Immature natural killer cell (primary cell): Measurements from ENCODE around the gene CYP3A5. TPM values are rescaled to one million over a fixed set of nuclear protein-coding genes. Genes with fewer than 3 reads are reported as not detected.
"Not testable (repeated sequence)": the region's sequence is repeated elsewhere in the genome, so short reads cannot be mapped to it uniquely, and the experiment has no call there.

ENCODE experiments used
- DNase-seq, 3 donors: peaks; one replicate each; pipeline ENCODE4 v3.0.0; 2022; ENCODE audit warnings: mixed read lengths in 1 of 3
- H3K27ac Mint-ChIP-seq, 6 donors: one replicate each; pipeline ENCODE4 v1.8.0; 2020; ENCODE audit warnings: mixed read lengths in 6 of 6, mild to moderate bottlenecking in 5 of 6, inconsistent platforms in 4 of 6, moderate library complexity in 3 of 6
- H3K27me3 Mint-ChIP-seq, 3 donors: one replicate each; pipeline ENCODE4 v1.8.0; 2020 to 2021; ENCODE audit warnings: low read depth in 3 of 3, mild to moderate bottlenecking in 3 of 3, mixed read lengths in 3 of 3, moderate library complexity in 3 of 3, inconsistent platforms in 1 of 3
- H3K36me3 Mint-ChIP-seq, 3 donors: one replicate each; pipeline ENCODE4 v1.8.0; 2020; ENCODE audit warnings: mixed read lengths in 3 of 3, inconsistent platforms in 2 of 3, mild to moderate bottlenecking in 2 of 3
- H3K4me1 Mint-ChIP-seq, 2 donors: one replicate each; pipeline ENCODE4 v1.8.0; 2020; ENCODE audit warnings: inconsistent platforms in 2 of 2, mild to moderate bottlenecking in 2 of 2, mixed read lengths in 2 of 2, moderate library complexity in 1 of 2
- H3K4me3 Mint-ChIP-seq, 5 donors: one replicate each; pipeline ENCODE4 v1.8.0; 2020; ENCODE audit warnings: mild to moderate bottlenecking in 5 of 5, mixed read lengths in 5 of 5, inconsistent platforms in 3 of 5, moderate library complexity in 3 of 5
- H3K9me3 Mint-ChIP-seq, 6 donors: one replicate each; pipeline ENCODE4 v1.8.0; 2020; ENCODE audit warnings: mild to moderate bottlenecking in 6 of 6, mixed read lengths in 6 of 6, inconsistent platforms in 4 of 6, moderate library complexity in 3 of 6
- polyA plus RNA-seq, 3 donors: library from polyadenylated mRNA; unstranded; fragments of 300-500 nt; fragmentation: Illumina TruSeq; gene quantifications; one replicate each; pipeline ENCODE4 v1.2.3, GENCODE V29; 2021

CYP3A5 gene
- polyA plus RNA-seq = under 1 TPM in 1 of 3 donors, not detected in 2; 0.35 TPM

DNA sequence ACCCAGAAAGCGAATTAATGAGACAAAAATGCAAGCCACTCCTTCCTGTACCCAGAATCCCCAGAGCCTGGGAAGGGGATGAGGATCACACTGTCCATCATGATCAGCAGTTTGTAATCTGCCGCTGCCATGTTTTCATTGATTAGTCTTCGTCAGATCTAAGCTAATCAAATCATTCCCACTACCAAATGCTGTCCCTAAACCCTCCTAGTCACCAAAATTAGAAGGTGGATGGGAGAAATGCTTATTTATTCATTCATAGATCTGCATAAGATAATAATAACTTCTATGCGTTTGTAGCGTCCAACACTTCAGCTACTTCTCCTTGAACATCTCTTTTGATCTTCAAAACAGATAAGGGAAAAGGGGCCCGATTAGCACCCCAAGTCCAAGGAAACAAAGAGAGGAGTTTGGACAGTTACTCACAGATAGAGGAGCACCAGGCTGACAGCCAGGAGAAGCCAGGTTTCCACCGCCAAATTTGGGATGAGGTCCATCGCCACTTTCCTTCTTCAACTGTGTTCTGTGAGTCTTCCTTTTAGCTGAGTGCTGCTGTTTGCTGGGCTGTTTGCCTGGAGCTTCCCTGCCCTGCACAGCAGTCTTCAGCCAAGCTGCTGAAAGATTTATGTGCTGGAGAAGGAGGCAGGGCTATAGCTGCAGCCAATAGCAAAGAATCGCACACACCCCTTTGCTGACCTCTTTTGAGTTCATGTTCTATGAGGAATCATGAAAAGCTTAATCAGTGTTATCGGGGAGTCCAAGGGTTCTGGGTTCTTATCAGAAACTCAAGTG, at the start of gene CYP3A5:
Gene CYP3A5 (minus strand): TSS at position 597 of the 792 bp plus-strand sequence. CDS start 100 bp downstream, at position 497.
- H3K4me1 Mint-ChIP-seq = peaks cover 0 to 3% of the 10 kb centered on the region in 2 donors
- H3K4me3 Mint-ChIP-seq = no peak within 1 kb of the TSS
- H3K36me3 Mint-ChIP-seq = peaks cover 0 to 7% (median 4%) of the 10 kb centered on the region in 3 donors
- no peaks in the 10 kb centered on the region for H3K27me3 Mint-ChIP-seq
- no peaks in the 10 kb centered on the region for H3K9me3 Mint-ChIP-seq
- no peak for DNase-seq
- no peak within 1 kb of the TSS for H3K27ac Mint-ChIP-seq

- peaks cover 0 to 4% (median 0%) of the 10 kb centered on the region in 3 donors for H3K36me3 Mint-ChIP-seq
- H3K4me3 Mint-ChIP-seq = no peak overlapping the region
- no peak for DNase-seq
- H3K27me3 Mint-ChIP-seq = no peaks in the 10 kb centered on the region
- no peak overlapping the region for H3K27ac Mint-ChIP-seq
- no peaks in the 10 kb centered on the region for H3K9me3 Mint-ChIP-seq
- H3K4me1 Mint-ChIP-seq = no peaks in the 10 kb centered on the region
These were observed 48.8 kb upstream of the CYP3A5 start for GRCh38 chr7:99728615-99729014.

GRCh38 chr7:99723201-99723600, 43.4 kb upstream of the CYP3A5 start:
- not testable (repeated sequence) for H3K27ac Mint-ChIP-seq, H3K27me3 Mint-ChIP-seq, H3K4me3 Mint-ChIP-seq, H3K9me3 Mint-ChIP-seq, H3K4me1 Mint-ChIP-seq, DNase-seq, H3K36me3 Mint-ChIP-seq

GRCh38 chr7:99720800-99721595, 41.2 kb upstream of the CYP3A5 start:
- peaks cover 0 to 5% (median 4%) of the 10 kb centered on the region in 3 donors for H3K27me3 Mint-ChIP-seq
- no peak for DNase-seq
- H3K36me3 Mint-ChIP-seq = peaks cover 0 to 9% (median 0%) of the 10 kb centered on the region in 3 donors
- no peaks in the 10 kb centered on the region for H3K4me1 Mint-ChIP-seq
- no peak overlapping the region for H3K27ac Mint-ChIP-seq
- H3K4me3 Mint-ChIP-seq = no peak overlapping the region
- H3K9me3 Mint-ChIP-seq = no peaks in the 10 kb centered on the region

DNA sequence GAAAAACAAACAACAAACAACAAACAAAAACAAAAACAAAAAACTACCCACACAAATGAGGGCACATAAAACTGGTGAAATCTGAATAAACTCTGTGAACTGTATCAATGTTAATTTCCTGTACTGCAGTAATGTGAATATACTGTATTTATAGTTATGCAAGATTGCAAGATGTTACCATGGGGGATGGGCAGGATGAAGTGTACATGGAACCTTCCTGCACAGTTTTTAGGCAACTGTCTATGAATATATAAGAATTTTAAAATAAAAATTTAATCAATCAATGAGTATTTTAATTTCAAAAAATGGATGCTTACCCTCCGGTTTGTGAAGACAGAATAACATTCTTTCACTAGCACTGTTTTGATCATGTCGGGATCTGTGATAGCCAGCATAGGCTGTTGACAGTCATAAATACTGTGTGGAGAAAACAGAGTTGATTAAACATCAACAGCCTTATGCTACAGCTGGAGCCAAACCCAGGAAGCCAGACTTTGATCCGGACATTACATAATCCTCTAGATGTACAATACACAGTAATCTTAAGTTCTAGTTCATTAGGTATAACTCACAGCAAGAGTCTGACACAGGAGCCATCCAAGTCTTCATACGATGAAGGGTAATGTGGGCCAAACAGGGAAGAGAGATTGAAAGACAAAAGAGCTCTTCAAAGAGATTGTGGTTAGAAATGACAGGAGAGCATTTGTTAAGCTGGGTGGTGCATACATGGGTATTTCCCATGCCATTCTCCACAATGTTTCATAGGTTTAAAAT, 40.4 kb upstream of the CYP3A5 start:
- peaks cover 0 to 12% (median 3%) of the 10 kb centered on the region in 3 donors for H3K36me3 Mint-ChIP-seq
- no peaks in the 10 kb centered on the region for H3K4me1 Mint-ChIP-seq
- no peak overlapping the region for H3K4me3 Mint-ChIP-seq
- H3K9me3 Mint-ChIP-seq = no peaks in the 10 kb centered on the region
- H3K27me3 Mint-ChIP-seq = peaks cover 0 to 5% (median 4%) of the 10 kb centered on the region in 3 donors
- H3K27ac Mint-ChIP-seq = no peak overlapping the region
- DNase-seq = no peak

DNA sequence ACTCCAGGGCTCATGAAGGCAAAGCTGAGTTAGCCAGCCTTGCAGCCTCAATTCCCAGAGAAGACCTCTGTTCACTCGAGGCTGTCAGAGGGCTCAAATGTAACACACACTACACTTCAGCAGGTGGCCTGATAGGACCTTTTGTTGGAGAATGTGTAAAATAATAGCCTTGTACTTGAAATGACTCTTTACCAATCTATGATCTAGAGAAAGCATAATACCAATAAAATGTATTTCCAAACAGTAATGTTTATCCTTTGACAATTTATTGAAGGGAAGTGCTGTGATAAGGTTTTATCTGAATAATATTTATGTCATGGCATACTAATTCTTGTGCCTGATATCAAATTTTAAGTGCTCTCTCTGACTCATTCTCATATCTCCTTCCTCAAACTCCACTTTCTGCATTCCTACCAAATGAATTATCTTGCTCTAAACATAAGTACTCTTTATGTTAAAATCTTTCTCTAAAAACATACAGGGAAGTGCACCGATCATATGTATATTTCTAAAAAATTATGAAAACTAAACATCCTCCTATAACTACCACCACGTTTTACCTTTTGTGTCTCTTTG, 34.3 kb upstream of the CYP3A5 start:
- no peak for DNase-seq
- Mint-ChIP-seq H3K27ac (no peak overlapping the region), H3K9me3 (no peaks in the 10 kb centered on the region), H3K4me1 (no peaks in the 10 kb centered on the region), H3K36me3 (peaks cover 4 to 22% (median 13%) of the 10 kb centered on the region in 3 donors), H3K27me3 (peaks cover 1 to 5% (median 4%) of the 10 kb centered on the region in 3 donors), H3K4me3 (no peak overlapping the region)

DNA sequence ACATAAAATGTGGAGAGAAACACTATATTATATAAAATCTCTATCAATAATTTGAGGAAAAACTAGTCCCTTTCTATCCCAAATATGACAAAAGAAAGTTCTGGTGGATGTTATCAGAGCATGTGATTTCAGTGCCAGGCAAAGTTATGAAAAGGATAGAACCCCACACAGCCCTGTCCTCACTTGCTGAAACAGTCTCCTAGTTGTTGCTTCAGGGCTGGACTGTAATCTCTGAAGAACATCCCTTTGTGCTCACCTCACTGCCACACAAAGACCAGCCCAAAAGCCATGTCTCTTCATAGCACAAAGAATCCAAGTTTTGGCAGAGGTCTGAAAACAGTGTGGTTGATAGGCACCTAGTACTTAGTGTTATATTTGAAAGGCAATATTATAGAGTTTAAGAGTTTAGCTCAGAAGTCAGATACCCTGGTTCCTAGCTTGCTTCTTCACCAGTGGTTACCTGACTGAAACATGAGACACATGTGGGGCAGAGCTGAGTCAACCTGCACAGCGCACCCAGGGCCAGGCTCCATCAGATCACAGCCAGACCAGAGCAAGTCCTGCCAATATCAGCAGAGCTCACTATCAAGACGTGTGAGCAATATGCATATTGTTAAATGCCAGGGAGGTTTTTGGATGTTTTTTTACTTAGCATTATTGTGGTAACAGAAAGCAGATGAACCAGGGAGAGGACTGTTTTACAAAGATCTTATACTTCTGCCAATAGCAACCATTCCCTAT, 30.2 kb upstream of the CYP3A5 start:
- Mint-ChIP-seq H3K4me3 (no peak overlapping the region), H3K27ac (no peak overlapping the region), H3K4me1 (no peaks in the 10 kb centered on the region), H3K36me3 (peaks cover 4 to 17% (median 5%) of the 10 kb centered on the region in 3 donors), H3K9me3 (peaks cover 0 to 3% (median 0%) of the 10 kb centered on the region in 6 donors), H3K27me3 (peaks cover 0 to under 1% (median 0%) of the 10 kb centered on the region in 3 donors)
- no peak for DNase-seq

DNA sequence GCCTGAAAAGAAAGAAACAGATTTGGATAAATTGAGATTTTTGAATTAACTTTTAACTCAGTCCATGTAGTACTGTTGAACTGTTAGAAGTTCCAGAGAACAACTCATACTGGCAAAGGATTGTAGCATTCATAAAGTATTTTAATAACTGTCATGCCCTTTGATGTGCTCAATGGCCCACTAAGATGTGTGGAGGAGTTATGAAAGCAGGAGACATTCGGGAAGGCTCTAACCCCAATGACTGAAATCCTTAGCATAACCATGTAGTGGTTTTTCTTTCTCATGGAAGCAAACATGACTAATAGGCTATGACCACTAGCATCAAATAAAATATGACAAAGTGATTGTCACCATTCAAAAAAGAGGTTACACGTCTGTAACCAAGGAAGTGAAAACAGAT, 29.5 kb upstream of the CYP3A5 start:
- DNase-seq = no peak
- H3K4me1 Mint-ChIP-seq = no peaks in the 10 kb centered on the region
- H3K27me3 Mint-ChIP-seq = no peaks in the 10 kb centered on the region
- no peak overlapping the region for H3K4me3 Mint-ChIP-seq
- peaks cover 0 to 3% (median 0%) of the 10 kb centered on the region in 6 donors for H3K9me3 Mint-ChIP-seq
- H3K36me3 Mint-ChIP-seq = peaks cover 3 to 11% (median 4%) of the 10 kb centered on the region in 3 donors
- no peak overlapping the region for H3K27ac Mint-ChIP-seq

DNA sequence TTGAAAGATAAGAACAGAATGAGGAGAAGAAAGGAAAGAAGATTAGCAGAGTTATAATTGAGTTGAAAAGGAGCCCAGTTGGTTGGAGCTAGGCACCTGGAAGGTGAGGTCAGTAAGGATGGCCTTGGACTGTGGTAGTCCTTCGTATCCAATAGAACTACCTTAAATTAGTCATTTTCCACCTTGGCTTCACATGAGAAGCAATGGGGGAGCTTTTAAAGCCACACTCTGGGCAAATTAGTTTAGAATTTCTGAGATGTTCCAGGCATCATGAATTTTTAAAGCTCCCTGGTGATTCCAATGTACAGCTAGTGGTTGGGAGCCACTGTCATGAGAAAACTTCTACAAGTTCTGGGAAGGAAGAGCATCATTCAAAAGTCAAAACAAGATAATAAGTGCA, 27.3 kb upstream of the CYP3A5 start:
- Mint-ChIP-seq H3K4me3 (no peak overlapping the region), H3K36me3 (peaks cover 0 to 14% (median 4%) of the 10 kb centered on the region in 3 donors), H3K9me3 (peaks cover 0 to 3% (median 0%) of the 10 kb centered on the region in 6 donors), H3K27me3 (peaks cover 0 to 1% (median 0%) of the 10 kb centered on the region in 3 donors), H3K4me1 (no peaks in the 10 kb centered on the region), H3K27ac (no peak overlapping the region)
- no peak for DNase-seq

DNA sequence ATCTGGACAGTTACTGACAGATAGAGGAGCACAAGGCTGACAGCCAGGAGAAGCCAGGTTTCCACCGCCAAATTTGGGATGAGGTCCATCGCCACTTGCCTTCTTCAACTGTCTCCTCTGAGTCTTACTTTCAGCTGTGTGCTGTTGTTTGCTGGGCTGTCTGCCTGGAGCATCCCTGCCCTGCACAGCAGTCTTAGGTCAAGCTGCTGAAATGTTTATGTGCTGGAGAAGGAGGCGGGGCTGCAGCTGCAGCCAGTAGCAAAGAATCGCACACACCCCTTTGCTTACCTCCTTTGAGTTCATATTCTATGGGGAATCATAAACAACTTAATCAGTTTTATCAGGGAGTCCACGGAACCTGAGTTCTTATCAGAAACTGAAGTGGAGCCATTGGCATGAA, 20.1 kb upstream of the CYP3A5 start:
- Mint-ChIP-seq H3K27ac (no peak overlapping the region), H3K36me3 (peaks cover 0 to 2% (median 0%) of the 10 kb centered on the region in 3 donors), H3K9me3 (no peaks in the 10 kb centered on the region)

GRCh38 chr7:99698867-99699730, 19.3 kb upstream of the CYP3A5 start:
- not testable (repeated sequence) for H3K27me3 Mint-ChIP-seq, DNase-seq, H3K4me3 Mint-ChIP-seq, H3K9me3 Mint-ChIP-seq, H3K4me1 Mint-ChIP-seq, H3K27ac Mint-ChIP-seq, H3K36me3 Mint-ChIP-seq

More for the DNA sequence above, 20.1 kb upstream of the CYP3A5 start:
- Mint-ChIP-seq H3K27me3 (peaks cover 0 to 1% (median 0%) of the 10 kb centered on the region in 3 donors), H3K4me3 (no peak overlapping the region), H3K4me1 (no peaks in the 10 kb centered on the region)
- DNase-seq = no peak

GRCh38 chr7:99694912-99695304, 15.1 kb upstream of the CYP3A5 start:
- Mint-ChIP-seq H3K27me3 (peaks cover 0 to 3% (median 1%) of the 10 kb centered on the region in 3 donors), H3K36me3 (peaks cover 0 to 4% (median 0%) of the 10 kb centered on the region in 3 donors), H3K9me3 (peaks cover 0 to 11% (median 5%) of the 10 kb centered on the region in 6 donors), H3K4me1 (no peaks in the 10 kb centered on the region), H3K27ac (no peak overlapping the region), H3K4me3 (no peak overlapping the region)
- DNase-seq = no peak
